Measurements from ENCODE around the gene HSPA6.
"Not testable (repeated sequence)": the region's sequence is repeated elsewhere in the genome, so short reads cannot be mapped to it uniquely, and the experiment has no call there.

GRCh38 chr1:161557506-161558450, 33.4 kb downstream of the HSPA6 start:
- not testable (repeated sequence) for TF ChIP-seq CTCF (IDR thresholded peaks at IDR 0.05; ENCODE audit: insufficient read depth, low read length, poor library complexity, severe bottlenecking); EZH2phosphoT487 (conservative IDR thresholded peaks at IDR 0.05; ENCODE audit: low read length)

Measured in SU-DHL-6 (cell line).